GM08714 (cell line): ENCODE measurements around the gene RASGRP4.
"Not testable (repeated sequence)": the region's sequence is repeated elsewhere in the genome, so short reads cannot be mapped to it uniquely, and the experiment has no call there.

Experiments
- H3K4me3 ChIP-seq: fragments of 200-500 bp; sonication (Bioruptor generic); 2 replicates; pipeline ENCODE4 v1.5.1; 2014; ENCODE audit warnings: mild to moderate bottlenecking, low read length, inconsistent platforms
- ZNF274 ChIP-seq: IDR thresholded peaks from 2 replicates; pipeline ENCODE4 v1.6.1; 2012; ENCODE audit warnings: mild to moderate bottlenecking, low read depth, low read length

The RASGRP4 gene, protein sequence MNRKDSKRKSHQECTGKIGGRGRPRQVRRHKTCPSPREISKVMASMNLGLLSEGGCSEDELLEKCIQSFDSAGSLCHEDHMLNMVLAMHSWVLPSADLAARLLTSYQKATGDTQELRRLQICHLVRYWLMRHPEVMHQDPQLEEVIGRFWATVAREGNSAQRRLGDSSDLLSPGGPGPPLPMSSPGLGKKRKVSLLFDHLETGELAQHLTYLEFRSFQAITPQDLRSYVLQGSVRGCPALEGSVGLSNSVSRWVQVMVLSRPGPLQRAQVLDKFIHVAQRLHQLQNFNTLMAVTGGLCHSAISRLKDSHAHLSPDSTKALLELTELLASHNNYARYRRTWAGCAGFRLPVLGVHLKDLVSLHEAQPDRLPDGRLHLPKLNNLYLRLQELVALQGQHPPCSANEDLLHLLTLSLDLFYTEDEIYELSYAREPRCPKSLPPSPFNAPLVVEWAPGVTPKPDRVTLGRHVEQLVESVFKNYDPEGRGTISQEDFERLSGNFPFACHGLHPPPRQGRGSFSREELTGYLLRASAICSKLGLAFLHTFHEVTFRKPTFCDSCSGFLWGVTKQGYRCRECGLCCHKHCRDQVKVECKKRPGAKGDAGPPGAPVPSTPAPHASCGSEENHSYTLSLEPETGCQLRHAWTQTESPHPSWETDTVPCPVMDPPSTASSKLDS

DNA sequence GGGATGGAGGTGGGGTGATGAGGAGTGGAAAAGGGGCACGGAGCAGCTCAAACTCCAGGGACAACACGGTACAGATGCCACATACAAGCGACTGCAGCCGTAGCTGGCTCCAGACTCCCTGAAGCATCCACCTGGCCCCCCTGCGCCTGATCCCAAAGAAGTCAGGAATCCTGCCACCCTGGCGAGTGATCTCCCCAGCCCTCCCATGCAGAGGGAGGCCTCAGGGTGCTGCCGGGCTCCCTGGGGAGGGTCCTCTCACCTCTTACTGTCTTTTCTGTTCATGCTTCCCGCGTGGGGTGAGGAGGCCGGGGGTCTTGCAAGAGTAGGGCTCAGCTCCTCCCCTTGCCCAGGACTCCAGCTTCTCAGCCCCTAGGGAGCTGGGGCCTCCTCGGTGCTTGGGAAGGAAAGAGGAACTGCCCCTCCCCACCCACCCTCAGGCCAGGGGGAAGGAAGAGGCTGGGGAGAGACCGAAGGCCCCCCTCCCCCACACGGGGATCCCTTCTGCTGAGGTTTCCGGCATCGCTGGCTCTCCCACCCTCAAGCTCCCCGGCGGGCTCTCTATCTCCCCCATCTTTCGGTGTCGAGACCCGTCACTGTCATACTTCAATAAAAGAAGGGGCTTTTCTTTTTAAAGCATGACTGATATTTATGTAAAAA is at the start of gene RASGRP4:
RASGRP4 (minus strand) TSS at position 410 of the 657 bp plus-strand sequence; CDS start at position 282, 128 bp downstream.
- no peak within 1 kb of the TSS for H3K4me3 ChIP-seq
- no peak for TF ChIP-seq ZNF274

DNA sequence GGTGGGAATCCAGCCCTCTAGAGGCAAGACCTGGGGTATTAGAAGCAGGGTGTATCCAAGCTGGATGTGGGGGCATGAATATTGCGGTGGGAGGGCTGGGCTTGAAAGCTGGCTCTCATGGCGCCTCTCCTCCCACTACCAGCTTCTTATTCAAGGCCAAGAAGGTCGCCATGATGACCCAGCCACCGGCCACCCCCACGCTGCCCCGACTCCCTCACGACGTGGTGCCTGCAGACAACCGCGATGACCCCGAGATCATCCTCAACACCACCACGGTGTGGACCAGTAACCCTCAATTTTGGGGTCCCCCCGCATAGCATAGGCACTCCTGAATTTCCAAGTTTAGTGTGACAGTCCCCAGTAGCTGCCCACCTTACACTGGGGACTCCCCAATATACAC is 49.2 kb upstream of the RASGRP4 start:
- TF ChIP-seq ZNF274, result no peak
- no peak overlapping the region for H3K4me3 ChIP-seq

DNA sequence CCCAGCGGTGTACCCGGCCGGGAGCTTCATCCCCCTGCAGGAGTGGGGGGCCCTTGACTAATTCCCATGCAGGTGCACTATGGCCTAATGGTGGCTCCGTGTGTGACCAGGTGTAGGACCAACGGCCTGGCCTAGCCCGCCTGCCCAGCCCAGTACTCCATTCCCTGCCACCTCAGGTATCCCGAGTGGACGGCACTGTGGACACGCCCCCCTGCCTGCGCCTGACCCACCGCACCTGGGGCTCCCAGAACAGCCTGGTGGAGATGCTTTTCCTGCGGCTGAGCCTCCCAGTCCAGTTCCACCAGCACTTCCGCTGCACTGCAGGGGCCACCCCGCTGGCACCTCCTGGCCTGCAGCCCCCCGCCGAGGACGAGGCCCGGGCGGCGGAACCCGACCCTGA is 47.2 kb upstream of the RASGRP4 start:
- no peak overlapping the region for H3K4me3 ChIP-seq
- TF ChIP-seq ZNF274, result no peak

DNA sequence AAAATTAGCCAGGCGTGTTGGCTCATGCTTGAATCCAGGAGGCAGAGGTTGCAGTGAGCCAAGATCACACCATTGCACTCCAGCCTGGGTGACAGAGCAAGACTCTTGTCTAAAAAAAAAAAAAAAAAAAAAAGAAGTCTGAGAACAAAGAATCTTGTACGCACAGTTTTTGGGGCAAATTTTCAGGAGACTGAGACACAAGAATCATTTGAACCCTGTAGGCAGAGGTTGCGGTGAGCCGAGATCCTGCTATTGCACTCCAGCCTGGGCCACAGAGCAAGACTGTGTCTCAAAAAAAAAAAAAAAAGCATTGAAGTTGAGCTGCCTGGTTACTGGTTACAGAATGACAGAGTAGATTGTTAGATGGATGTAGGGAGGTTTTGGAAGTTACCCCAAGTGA is 46.7 kb upstream of the RASGRP4 start:
- not testable (repeated sequence) for H3K4me3 ChIP-seq

DNA sequence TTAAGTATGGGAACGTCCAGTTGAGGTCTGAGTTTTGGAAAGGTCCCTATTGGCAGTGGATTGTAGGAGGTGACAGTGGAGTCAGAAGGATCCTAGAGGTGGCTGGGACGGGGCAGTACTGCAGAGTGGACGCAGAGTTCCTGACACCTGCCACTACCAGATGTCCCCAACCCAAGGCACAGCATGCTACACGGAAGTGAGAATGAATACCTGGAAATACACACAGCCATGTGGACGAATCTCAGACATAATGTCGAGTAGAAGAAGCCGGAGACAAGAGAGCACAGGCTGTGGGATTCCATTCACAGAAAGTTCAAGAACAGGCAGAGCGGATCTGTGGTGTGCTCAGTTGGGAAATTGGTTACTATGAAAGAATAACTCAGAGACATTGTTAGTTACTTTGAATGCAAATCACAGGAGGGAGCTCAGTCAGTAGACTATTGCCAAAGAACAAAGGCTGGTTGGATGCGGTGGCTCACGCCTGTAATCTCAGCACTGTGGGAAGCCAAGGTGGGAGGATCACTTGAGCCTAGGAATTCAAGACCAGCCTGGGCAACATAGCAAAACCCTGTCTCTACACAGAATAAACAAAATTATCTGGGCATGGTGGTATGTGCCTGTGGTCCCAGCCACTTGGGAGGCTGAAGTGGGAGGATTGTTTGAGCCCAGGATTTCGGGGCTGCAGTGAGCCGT is 44.9 kb upstream of the RASGRP4 start:
- no peak for TF ChIP-seq ZNF274
- H3K4me3 ChIP-seq, result no peak overlapping the region

DNA sequence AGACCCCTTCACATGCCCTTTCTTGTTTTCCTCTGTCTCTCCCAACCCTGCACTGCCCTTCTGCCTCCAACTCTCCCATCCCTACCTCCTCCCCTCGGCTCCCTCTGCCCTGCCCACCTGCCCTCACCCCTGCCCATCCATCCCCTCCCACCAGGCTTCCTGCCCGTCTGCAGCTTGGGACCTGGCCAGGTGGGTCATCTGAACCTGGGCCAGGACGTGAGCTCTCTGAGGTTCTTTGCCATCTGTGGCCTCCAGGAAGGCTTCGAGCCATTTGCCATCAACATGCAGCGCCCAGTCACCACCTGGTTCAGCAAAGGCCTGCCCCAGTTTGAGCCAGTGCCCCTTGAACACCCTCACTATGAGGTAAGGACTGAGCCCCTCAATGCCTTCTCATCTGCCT is 43.1 kb upstream of the RASGRP4 start:
- no peak for TF ChIP-seq ZNF274

DNA sequence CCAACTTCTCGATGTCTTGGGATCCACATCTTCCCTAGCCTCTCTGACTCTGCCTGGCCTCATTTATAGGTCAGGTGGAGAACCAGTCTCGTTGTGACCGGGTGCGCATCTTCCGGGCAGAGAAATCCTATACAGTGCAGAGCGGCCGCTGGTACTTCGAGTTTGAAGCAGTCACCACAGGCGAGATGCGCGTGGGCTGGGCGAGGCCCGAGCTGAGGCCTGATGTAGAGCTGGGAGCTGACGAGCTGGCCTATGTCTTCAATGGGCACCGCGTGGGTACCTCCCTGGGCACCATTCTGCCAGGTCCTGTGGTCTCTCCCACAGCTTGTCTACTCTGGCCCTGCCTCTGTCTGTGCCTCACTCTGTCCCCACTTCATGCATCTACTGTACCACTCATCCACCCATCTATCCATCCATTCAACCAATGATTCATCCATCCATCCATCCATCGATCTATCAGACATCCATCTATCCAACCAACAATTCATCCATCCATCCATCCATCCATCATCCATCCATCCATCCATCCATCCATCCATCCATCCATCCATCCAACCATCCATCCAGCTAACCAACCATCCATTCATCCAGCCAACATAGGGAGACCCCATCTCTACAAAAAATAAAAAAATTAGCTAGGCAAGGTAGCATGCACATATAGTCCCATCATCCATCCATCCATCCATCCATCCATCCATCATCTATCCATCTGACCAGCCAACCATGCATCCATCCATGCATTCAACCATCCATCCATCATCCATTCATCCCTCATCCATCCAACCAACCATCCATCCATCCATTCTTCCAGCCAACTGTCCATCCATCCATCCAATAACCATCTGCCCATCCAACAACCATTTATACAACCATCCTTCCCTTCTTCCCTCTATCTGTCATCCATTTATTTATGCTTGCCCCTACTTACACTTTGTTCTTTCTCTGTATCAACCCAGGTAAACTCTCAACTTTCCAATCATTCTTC is 41.8 kb upstream of the RASGRP4 start:
- TF ChIP-seq ZNF274, result no peak
- no peak overlapping the region for H3K4me3 ChIP-seq

More for the DNA sequence above, 43.1 kb upstream of the RASGRP4 start:
- no peak overlapping the region for H3K4me3 ChIP-seq

DNA sequence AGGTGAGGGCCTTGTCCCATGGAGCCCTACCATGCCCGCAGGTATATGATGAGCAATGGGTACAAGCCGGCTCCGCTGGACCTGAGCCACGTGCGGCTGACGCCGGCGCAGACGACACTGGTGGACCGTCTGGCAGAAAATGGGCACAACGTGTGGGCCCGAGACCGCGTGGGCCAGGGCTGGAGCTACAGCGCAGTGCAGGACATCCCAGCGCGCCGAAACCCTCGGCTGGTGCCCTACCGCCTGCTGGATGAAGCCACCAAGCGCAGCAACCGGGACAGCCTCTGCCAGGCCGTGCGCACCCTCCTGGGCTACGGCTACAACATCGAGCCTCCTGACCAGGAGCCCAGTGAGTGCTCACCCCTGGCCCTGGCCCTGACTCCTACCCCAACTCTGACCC is 40.0 kb upstream of the RASGRP4 start:
- TF ChIP-seq ZNF274, result no peak

DNA sequence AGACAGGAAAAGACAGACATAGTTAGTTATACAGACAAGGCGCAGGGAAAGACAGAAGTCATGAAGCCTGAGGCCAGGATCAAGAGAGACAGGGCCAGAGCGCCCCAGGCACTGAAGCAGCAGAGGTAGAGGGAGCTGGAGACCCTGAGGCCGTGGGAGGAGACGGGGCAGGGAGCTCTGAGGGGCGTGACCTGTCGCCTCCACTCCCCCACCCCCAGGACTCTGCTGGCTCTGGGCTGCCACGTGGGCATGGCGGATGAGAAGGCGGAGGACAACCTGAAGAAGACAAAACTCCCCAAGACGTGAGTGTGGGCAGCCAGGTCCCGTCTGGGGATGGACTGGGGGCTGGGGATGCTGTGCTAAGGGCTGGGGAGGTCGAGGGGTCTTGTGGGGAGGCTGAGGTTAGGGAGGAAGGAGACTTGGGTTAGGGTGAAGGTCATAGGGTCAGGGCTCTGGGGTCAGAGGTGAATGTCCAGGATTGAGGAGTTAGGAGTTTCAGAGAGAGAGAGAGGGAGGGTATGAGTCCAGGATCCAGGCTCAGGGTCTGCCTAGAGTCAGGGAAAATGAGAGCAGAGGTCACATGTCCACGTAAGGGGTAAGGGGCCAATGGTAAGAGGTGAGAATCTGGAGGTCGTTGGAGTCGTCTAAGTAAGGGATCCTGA is 38.5 kb upstream of the RASGRP4 start:
- no peak for TF ChIP-seq ZNF274
- H3K4me3 ChIP-seq, result no peak overlapping the region

More for the DNA sequence above, 40.0 kb upstream of the RASGRP4 start:
- no peak overlapping the region for H3K4me3 ChIP-seq

DNA sequence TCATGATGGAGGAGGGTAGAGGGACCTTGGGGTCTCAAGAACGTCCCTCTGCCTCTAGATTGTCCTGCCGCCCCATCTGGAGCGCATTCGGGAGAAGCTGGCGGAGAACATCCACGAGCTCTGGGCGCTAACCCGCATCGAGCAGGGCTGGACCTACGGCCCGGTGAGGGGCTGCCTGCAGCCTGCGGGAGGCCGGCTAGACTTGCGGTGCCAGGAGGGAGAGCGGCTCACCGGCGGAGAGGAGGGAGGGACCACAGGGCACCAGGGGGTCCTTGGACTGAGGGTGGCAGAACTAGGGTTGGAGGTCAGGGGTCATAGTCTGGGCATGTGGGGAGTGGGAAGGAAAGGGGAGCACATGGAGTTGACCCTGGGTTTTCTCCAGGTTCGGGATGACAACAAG is 37.3 kb upstream of the RASGRP4 start:
- TF ChIP-seq ZNF274, result no peak
- no peak overlapping the region for H3K4me3 ChIP-seq

DNA sequence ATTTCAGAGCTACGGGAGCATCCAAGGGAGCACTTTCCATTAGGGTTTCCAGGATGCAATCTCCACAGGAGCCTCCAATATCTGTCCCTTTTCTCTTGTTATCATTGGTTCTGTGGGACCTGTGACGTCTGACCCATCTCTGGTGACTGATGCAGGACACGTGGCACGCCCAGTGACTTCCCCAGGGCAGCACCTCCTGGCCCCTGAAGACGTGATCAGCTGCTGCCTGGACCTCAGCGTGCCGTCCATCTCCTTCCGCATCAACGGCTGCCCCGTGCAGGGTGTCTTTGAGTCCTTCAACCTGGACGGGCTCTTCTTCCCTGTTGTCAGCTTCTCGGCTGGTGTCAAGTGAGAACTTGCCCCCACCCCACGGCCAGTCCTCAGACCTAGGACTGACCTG is 33.0 kb upstream of the RASGRP4 start:
- TF ChIP-seq ZNF274, result no peak
- no peak overlapping the region for H3K4me3 ChIP-seq

DNA sequence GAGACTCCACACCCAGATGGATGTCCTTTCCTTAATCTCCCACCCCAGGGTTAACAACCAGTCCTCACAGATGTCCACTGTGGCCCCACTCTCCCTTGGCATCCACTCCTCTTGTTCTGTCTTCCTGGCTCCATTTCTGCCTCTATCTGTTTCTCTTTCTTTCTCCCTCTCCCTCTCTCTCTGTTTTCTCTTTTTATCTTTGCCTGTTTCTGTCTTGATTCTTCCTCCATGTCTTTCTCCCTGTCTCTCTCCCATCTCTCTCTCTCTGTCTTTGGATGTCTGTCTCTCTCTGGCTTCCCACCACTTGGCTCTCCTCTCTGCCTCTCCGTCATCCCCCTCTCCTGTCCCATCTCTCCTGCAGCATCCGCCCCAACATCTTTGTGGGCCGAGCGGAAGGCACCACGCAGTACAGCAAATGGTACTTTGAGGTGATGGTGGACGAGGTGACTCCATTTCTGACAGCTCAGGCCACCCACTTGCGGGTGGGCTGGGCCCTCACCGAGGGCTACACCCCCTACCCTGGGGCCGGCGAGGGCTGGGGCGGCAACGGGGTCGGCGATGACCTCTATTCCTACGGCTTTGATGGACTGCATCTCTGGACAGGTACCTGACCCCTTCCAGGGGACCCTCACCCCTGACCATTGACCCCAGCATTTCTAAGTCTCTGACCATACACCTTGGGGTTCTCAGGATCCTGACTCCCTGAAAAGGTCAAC is 31.8 kb upstream of the RASGRP4 start:
- H3K4me3 ChIP-seq, result no peak overlapping the region
- TF ChIP-seq ZNF274, result no peak
